GM18951 (cell line): ENCODE results near the gene NAGLU.
"Not testable (repeated sequence)": the region's sequence is repeated elsewhere in the genome, so short reads cannot be mapped to it uniquely, and the experiment has no call there.

Source experiments
- POLR2A ChIP-seq: IDR thresholded peaks from 4 replicates; pipeline ENCODE4 v1.6.1; 2011; ENCODE audit warnings: mild to moderate bottlenecking; ENCODE audit not compliant: insufficient read length, insufficient read depth; ENCODE audit errors: extremely low read depth
- in situ Hi-C: fragments of 300-500 bp; cut with MboI; formaldehyde crosslinking; loops from one replicate; pipeline ENCODE4 v1.12.0; 2022; ENCODE audit warnings: low sequenced_read_pairs, mixed read lengths, inconsistent platforms; ENCODE audit not compliant: unreplicated experiment

The NAGLU gene

DNA sequence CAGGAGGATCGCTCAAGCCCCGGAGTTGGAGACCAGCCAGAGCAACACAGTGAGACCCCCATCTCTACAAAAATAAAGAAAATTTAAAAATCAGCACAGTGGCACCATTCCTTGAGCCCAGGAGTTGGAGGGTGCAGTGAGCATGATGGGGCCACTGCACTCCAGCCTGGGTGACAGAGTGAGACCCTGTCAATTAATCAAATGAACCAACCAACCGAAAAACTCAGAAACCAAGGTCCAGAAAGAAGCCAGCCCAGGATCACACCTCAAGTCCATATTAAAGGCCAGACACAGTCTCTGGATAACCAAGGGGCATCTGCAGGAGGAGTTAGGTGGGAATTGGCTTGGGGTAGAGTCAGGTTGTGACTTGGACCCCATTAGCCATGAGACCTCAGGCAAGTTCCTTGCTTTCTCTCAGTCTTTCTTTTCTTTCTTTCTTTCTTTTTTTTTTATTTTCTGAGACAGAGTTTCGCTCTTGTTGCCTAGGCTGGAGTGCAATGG lies 19.1 kb downstream of the NAGLU start:
- in situ Hi-C loops = no loop called here
- no peak for TF ChIP-seq POLR2A

DNA sequence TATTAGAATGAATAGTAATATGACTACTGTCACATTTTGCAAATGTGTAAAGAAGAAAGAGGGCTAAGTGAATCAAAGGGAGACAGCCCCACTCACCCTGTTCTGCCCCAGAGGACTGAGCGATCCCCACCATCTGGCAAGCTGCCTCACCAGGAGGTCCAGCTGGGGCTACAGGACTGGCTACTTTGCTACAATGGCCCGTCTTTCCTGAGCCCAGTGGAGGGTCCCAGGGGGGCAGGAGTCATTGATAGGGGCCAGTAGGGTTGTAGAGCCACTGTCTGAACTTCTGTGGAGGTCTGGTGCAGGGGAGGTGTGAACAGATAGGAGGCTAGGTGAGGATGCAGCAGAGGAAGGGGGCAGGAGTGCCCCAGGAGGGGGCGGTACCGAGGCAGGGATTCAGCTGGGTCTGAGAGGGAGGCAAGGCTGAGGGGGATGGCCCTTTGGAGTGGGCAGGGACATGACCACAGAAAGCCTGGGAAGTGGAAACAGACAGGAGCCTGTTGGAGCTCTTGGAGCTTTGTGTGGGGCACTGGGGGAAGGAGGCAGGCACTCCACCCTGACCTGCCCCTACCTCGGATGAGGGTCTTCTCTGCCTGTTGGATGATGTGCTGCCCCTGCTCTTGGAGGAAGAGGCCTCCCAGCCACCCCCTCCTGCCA lies 20.0 kb downstream of the NAGLU start:
- in situ Hi-C loops = not testable (repeated sequence)

DNA sequence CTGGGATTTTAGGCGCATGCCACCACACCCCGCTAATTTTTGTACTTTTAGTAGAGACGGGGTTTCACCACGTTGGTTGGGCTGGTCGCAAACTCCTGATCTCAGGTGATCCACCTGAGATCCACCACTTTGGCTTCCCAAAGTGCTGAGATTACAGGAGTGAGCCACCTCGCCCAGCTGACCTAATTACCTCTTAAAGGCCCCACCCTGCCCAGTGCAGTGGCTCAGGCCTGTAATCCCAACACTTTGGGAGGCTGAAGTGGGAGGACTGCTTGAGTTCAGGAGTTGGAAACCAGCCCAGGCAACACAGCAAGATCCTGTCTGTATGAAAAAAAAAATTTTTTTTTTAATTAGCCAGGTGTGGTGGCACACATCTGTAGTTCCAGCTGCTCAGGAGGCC lies 23.0 kb downstream of the NAGLU start:
- in situ Hi-C loops = no loop called here
- no peak for TF ChIP-seq POLR2A

DNA sequence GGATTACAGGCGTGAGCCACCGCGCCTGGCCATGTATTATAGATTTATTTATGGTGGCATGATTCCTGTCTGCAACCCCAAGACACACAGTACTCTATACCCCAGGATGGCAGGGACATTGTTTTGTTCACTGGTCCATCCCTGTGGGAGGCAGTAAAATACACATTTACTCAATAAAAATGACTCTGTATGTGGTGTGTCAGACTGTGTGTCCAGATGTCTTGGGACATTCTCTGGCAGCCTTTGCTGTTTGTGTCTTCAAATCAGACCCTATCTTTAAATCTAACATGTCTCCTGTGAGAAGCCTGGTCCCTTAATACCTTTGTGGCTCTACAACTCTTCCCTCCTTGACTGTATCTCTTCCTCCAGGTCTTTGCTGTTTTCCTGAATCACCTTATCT lies 24.2 kb downstream of the NAGLU start:
- no peak for TF ChIP-seq POLR2A
- in situ Hi-C loops = no loop called here

DNA sequence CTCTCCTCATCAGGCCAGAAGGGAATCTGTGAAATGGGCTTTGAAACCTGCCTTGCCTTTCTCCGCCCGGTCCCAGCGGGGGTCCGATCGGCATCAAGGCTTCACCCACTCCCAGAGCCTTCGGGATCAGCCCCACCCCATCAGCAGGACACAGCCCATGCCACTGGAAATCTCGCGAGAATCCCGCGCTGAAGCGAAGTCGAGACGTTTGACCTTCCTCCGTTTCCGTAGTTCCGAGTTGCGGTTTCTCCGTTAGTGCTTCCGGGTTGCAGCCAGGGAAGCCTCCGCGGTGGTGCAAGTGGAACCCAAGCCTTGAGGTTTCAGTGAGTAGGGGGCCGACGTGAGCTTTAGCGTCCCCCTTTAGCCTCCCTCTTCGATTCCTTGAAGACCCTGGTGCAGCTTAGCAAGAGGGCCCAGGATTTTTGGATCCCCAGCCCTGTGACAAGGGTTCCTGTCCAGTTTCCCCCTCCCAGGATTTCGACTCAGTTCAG lies 25.9 kb downstream of the NAGLU start, which contains the start of gene COASY:
TSS of gene COASY (plus strand) at position 252 of the 491 bp plus-strand sequence. CDS start 475 bp downstream, outside the sequence.
- in situ Hi-C loops = no loop called here
- peak; percentile 79 for TF ChIP-seq POLR2A

DNA sequence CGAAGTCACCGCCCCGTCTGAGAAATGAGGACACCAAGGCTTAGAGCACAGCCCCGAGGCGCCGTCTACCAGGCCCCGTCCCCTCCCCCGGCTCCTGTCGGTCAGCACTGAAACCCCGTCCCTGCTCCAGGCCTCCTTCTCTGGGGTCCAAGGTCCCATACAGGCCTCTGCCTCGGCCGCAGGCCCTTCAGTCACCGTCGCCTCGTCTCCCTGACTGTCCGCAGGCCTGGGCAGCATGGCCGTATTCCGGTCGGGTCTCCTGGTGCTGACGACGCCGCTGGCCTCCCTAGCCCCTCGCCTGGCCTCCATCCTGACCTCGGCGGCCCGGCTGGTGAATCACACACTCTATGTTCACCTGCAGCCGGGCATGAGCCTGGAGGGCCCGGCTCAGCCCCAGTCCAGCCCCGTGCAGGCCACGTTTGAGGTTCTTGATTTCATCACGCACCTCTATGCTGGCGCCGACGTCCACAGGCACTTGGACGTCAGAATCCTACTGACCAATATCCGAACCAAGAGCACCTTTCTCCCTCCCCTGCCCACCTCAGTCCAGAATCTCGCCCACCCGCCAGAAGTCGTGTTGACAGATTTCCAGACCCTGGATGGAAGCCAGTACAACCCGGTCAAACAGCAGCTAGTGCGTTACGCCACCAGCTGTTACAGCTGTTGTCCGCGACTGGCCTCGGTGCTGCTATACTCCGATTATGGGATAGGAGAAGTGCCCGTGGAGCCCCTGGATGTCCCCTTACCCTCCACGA lies 26.5 kb downstream of the NAGLU start:
- TF ChIP-seq POLR2A = no peak
- in situ Hi-C loops = no loop called here

DNA sequence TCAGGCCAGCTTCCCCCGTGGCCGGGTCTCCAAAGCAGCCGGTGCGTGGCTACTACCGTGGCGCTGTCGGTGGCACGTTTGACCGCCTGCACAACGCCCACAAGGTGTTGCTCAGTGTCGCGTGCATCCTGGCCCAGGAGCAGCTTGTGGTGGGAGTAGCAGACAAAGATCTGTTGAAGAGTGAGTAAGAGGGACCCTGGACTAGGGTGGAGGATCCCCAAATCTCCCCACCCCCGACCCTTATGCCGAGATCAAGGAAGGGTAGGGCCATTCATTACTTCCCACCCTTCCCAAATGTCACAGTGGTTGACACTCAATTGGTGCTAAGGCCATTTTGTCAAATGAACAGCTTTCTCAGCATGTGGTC lies 27.1 kb downstream of the NAGLU start:
- TF ChIP-seq POLR2A = no peak
- in situ Hi-C loops = no loop called here

DNA sequence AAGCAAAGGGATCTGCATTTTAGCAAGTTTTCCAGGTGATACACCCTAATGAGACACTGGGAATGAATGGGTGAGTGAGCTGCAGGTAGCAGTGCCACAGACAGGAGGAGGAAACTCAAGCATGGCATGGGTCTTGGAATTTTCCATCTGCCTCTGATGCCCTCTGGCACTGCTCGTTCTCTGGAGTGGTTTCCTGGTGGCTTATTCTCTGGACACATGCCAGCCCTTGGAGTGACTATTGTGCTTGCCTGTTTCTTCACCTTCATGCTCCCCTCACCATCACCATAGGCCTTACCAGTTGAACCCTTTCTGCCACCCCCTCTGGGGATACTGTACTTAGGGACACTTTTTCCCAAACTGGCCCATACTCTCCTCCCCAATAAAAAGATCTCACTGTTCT lies 27.5 kb downstream of the NAGLU start:
- no peak for TF ChIP-seq POLR2A
- in situ Hi-C loops = no loop called here

DNA sequence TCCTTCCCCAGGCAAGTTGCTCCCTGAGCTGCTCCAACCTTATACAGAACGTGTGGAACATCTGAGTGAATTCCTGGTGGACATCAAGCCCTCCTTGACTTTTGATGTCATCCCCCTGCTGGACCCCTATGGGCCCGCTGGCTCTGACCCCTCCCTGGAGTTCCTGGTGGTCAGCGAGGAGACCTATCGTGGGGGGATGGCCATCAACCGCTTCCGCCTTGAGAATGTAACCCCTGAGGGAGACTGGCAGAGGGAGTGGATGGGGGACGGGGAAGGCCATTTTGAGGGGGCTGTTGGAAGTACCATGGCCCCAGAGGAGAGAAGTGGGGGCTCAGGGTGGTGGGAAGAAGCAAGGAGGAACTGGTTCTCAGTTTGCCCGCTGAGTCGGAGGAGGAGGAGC lies 27.9 kb downstream of the NAGLU start:
- TF ChIP-seq POLR2A = no peak
- in situ Hi-C loops = no loop called here

DNA sequence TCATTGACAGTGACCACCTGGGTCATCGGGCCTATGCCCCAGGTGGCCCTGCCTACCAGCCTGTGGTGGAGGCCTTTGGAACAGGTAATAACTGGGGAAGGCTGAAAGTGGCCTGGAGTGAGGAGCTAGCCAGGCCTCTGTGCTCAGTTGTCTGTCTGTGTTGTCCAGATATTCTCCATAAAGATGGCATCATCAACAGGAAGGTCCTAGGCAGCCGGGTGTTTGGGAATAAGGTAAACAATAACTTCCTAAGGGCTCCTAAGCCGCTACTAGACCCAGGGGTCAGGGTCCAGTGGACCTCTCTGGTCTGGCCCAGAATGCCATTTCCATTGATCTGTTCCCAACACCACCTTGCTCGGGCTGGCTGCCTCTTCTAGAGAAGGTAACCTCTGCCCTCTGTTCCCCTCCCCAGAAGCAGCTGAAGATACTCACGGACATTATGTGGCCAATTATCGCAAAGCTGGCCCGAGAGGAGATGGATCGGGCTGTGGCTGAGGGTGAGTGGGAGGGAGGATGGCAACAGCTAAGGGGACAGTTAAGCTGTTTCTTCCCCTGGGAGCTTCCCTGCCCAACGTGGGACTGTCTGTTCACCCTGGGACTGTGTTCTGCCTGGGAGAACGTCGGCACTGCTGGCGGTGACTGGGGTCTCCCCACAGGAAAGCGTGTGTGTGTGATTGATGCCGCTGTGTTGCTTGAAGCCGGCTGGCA lies 28.9 kb downstream of the NAGLU start:
- TF ChIP-seq POLR2A = no peak
- in situ Hi-C loops = no loop called here

DNA sequence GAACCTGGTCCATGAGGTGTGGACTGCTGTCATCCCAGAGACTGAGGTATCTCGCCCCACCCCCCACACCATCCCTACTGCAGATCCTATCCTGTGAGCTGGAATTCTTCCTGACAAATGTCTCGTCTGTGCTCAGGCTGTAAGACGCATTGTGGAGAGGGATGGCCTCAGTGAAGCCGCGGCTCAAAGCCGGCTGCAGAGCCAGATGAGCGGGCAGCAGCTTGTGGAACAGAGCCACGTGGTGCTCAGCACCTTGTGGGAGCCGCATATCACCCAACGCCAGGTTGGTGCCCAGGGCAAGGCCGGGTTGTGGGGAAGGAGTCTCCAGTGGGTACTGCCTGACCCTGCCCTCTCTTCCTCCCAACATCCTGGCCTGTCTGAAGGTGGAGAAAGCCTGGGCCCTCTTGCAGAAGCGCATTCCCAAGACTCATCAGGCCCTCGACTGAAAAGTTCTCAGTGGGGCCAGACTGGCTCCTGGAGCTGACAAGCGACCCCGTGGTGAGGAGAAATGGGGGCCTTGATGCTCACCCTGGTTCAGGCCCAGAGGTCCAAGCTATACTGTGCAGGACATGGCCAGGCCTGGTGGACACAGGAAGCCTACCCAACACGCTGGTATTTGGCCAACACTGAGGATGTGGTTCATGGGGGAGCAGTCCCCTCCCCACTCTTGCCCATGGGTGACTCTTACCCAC lies 29.6 kb downstream of the NAGLU start:
- no peak for TF ChIP-seq POLR2A
- in situ Hi-C loops = no loop called here

DNA sequence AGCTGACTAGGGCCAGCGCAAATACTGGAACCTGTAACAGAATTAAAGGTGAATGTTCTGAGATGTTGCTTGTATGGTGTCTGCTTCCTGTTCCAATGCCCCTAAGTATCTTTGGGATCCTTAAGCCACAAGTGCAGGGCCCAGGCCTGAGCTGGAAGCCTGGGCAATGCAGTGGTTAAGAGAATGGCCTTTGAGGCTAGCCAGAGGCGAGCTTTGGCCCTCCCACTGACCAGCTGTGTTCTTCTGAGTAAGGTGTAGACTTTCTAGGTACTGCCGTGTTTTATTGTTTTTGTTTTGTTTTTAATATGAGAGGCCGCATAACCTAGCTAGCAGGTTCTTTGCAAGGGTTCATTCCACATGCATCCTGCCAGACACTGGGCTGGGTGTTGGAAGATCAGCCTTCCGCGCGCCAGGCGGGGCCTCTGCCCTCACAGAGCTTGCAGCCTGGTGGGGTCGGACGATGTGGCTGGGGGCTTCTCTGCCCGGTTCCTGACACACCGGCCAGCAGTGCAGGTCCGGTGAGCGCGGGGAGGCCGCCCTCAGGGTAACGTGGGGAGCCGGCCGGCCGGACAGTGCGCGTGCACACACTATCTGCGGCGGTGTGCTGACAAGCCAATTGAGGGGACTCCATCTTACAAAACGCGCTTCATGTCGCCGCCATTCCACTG lies 30.3 kb downstream of the NAGLU start:
- no peak for TF ChIP-seq POLR2A
- in situ Hi-C loops = no loop called here
